WTC11 (cell line): Measurements from ENCODE around the gene ATXN7L3.

Source experiments
- ATF1 ChIP-seq: sonication (generic); formaldehyde crosslinking; IDR thresholded peaks from 2 replicates; pipeline ENCODE4 v1.8.1; 2023; ENCODE audit warnings: mild to moderate bottlenecking, moderate library complexity, missing genetic modification reagents
- CREM ChIP-seq: sonication (generic); formaldehyde crosslinking; IDR thresholded peaks from 2 replicates; pipeline ENCODE4 v1.8.1; 2022; ENCODE audit warnings: mild to moderate bottlenecking, missing genetic modification reagents, moderate library complexity
- ETV6 ChIP-seq: sonication (generic); formaldehyde crosslinking; IDR thresholded peaks from 2 replicates; pipeline ENCODE4 v1.8.1; 2022; ENCODE audit warnings: mild to moderate bottlenecking, missing genetic modification reagents
- FOXJ3 ChIP-seq: sonication (generic); formaldehyde crosslinking; IDR thresholded peaks from 2 replicates; pipeline ENCODE4 v1.9.0; 2021; ENCODE audit warnings: missing genetic modification reagents, mild to moderate bottlenecking, borderline replicate concordance
- FOXP1 ChIP-seq: sonication (generic); formaldehyde crosslinking; IDR thresholded peaks from 2 replicates; pipeline ENCODE4 v1.8.0; 2022; ENCODE audit warnings: missing genetic modification reagents, mild to moderate bottlenecking, moderate library complexity, borderline replicate concordance
- ZNF671 ChIP-seq: fragments of 250-450 bp; sonication (Bioruptor Pico); IDR thresholded peaks from 2 replicates; pipeline ENCODE4 v1.8.0; 2021; ENCODE audit warnings: mild to moderate bottlenecking
- TF ChIP-seq, protein P1 (sequence below): fragments of 200-600 bp; IDR thresholded peaks from 2 replicates; pipeline ENCODE4 v1.8.0; 2022; ENCODE audit warnings: antibody characterized with exemption
- TF ChIP-seq, protein P2 (sequence below): sonication (generic); formaldehyde crosslinking; IDR thresholded peaks from 2 replicates; pipeline ENCODE4 v1.8.1; 2023; ENCODE audit warnings: mild to moderate bottlenecking, missing genetic modification reagents, moderate library complexity
- TF ChIP-seq, protein P3 (sequence below): sonication (generic); formaldehyde crosslinking; IDR thresholded peaks from 2 replicates; pipeline ENCODE4 v1.8.0; 2023; ENCODE audit warnings: missing genetic modification reagents
- TF ChIP-seq, protein P4 (sequence below): fragments of 250-450 bp; sonication (Bioruptor Pico); conservative IDR thresholded peaks from 2 replicates; pipeline ENCODE4 v1.9.0; 2021; ENCODE audit warnings: mild to moderate bottlenecking
- TF ChIP-seq, protein P5 (sequence below): sonication (generic); formaldehyde crosslinking; IDR thresholded peaks from 2 replicates; pipeline ENCODE4 v1.8.0; 2022; ENCODE audit warnings: missing genetic modification reagents
- TF ChIP-seq, protein P6 (sequence below): sonication (generic); formaldehyde crosslinking; IDR thresholded peaks from 2 replicates; pipeline ENCODE4 v1.8.1; 2023; ENCODE audit warnings: mild to moderate bottlenecking, missing genetic modification reagents
- TF ChIP-seq, protein P7 (sequence below): fragments of 250-450 bp; sonication (Bioruptor Pico); IDR thresholded peaks from 2 replicates; pipeline ENCODE4 v1.9.0; 2021; ENCODE audit warnings: mild to moderate bottlenecking
- TF ChIP-seq, protein P8 (sequence below): sonication (generic); formaldehyde crosslinking; IDR thresholded peaks from 2 replicates; pipeline ENCODE4 v1.8.1; 2023; ENCODE audit warnings: mild to moderate bottlenecking, missing genetic modification reagents, moderate library complexity

DNA sequence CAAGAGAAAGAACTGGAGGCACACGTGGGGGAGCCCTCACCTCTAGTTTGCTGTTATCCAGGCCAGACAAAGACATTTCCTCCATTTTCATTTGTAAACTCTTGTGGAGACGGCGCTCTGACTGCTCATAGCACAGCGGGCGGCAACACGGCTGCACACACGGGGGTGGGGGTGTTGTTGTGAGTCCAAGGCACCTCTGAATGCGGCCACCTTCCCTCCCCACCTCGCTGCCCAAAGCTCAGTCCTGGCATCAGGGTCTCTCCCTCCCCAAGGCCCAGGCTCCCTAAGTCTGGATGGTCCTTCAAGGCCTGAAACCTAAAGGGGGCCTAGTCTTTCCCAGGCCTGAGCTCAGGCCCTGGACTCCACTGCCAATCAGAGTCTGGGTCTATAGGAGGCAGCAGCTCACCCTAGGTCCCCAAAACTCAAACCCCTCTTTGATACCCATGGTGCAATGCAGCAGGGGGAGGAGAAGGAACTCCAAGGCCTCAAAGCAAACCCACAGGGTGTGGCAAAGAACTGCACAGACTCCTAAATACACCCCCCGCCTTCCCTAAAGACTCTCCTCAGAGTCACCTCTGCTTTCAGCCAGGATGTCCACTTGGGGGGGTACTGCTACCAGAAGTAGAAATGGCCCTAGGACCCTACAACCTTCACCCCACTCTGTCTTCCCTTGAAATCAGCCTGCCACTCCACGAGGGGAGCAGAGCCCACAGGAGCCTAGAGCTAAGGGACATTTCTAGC lies 1.5 kb downstream of the ATXN7L3 start:
- TF ChIP-seq, protein P1, sequence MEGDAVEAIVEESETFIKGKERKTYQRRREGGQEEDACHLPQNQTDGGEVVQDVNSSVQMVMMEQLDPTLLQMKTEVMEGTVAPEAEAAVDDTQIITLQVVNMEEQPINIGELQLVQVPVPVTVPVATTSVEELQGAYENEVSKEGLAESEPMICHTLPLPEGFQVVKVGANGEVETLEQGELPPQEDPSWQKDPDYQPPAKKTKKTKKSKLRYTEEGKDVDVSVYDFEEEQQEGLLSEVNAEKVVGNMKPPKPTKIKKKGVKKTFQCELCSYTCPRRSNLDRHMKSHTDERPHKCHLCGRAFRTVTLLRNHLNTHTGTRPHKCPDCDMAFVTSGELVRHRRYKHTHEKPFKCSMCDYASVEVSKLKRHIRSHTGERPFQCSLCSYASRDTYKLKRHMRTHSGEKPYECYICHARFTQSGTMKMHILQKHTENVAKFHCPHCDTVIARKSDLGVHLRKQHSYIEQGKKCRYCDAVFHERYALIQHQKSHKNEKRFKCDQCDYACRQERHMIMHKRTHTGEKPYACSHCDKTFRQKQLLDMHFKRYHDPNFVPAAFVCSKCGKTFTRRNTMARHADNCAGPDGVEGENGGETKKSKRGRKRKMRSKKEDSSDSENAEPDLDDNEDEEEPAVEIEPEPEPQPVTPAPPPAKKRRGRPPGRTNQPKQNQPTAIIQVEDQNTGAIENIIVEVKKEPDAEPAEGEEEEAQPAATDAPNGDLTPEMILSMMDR = no peak
- TF ChIP-seq FOXJ3 (CRISPR knock-in tag) (no peak), ATF1 (no peak), ETV6 (CRISPR knock-in tag) (no peak), FOXP1 (CRISPR knock-in tag) (no peak), ZNF671 (CRISPR knock-in tag) (no peak), CREM (CRISPR knock-in tag) (no peak)
- TF ChIP-seq, protein P2, sequence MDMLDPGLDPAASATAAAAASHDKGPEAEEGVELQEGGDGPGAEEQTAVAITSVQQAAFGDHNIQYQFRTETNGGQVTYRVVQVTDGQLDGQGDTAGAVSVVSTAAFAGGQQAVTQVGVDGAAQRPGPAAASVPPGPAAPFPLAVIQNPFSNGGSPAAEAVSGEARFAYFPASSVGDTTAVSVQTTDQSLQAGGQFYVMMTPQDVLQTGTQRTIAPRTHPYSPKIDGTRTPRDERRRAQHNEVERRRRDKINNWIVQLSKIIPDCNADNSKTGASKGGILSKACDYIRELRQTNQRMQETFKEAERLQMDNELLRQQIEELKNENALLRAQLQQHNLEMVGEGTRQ = no peak
- TF ChIP-seq, protein P3, sequence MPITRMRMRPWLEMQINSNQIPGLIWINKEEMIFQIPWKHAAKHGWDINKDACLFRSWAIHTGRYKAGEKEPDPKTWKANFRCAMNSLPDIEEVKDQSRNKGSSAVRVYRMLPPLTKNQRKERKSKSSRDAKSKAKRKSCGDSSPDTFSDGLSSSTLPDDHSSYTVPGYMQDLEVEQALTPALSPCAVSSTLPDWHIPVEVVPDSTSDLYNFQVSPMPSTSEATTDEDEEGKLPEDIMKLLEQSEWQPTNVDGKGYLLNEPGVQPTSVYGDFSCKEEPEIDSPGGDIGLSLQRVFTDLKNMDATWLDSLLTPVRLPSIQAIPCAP (CRISPR knock-in tag) = no peak
- TF ChIP-seq, protein P4, sequence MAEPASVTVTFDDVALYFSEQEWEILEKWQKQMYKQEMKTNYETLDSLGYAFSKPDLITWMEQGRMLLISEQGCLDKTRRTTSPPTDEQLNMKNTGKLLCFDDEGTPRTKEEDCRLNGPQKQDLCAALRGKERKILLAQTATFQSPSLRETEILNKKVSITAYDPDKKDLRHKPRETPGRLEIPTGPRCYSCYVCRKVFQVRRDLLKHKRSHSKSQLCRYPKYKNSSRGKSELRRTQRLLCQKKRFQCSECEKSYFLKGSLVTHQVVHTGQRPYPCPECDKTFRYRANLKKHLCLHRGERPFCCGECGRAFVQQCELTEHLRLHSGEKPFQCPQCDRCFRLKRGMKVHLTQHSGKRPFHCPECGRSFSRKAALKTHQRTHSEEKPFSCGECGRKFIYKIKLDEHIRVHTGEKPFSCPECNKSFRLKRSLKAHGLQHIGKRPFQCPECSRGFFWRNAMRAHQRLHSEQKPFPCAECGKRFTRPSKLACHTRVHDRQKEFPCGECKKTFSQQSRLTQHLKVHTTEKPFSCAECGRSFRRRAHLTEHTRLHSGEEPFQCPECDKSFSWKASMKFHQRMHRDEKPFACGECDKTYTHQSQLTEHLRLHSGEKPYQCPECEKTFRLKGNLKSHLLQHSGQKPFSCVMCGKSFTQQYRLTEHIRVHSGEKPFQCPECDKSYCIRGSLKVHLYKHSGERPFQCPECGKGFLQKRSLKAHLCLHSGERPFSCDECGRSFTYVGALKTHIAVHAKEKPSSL (CRISPR knock-in tag) = no peak
- TF ChIP-seq, protein P5, sequence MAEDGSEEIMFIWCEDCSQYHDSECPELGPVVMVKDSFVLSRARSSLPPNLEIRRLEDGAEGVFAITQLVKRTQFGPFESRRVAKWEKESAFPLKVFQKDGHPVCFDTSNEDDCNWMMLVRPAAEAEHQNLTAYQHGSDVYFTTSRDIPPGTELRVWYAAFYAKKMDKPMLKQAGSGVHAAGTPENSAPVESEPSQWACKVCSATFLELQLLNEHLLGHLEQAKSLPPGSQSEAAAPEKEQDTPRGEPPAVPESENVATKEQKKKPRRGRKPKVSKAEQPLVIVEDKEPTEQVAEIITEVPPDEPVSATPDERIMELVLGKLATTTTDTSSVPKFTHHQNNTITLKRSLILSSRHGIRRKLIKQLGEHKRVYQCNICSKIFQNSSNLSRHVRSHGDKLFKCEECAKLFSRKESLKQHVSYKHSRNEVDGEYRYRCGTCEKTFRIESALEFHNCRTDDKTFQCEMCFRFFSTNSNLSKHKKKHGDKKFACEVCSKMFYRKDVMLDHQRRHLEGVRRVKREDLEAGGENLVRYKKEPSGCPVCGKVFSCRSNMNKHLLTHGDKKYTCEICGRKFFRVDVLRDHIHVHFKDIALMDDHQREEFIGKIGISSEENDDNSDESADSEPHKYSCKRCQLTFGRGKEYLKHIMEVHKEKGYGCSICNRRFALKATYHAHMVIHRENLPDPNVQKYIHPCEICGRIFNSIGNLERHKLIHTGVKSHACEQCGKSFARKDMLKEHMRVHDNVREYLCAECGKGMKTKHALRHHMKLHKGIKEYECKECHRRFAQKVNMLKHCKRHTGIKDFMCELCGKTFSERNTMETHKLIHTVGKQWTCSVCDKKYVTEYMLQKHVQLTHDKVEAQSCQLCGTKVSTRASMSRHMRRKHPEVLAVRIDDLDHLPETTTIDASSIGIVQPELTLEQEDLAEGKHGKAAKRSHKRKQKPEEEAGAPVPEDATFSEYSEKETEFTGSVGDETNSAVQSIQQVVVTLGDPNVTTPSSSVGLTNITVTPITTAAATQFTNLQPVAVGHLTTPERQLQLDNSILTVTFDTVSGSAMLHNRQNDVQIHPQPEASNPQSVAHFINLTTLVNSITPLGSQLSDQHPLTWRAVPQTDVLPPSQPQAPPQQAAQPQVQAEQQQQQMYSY (CRISPR knock-in tag) = no peak
- TF ChIP-seq, protein P6, sequence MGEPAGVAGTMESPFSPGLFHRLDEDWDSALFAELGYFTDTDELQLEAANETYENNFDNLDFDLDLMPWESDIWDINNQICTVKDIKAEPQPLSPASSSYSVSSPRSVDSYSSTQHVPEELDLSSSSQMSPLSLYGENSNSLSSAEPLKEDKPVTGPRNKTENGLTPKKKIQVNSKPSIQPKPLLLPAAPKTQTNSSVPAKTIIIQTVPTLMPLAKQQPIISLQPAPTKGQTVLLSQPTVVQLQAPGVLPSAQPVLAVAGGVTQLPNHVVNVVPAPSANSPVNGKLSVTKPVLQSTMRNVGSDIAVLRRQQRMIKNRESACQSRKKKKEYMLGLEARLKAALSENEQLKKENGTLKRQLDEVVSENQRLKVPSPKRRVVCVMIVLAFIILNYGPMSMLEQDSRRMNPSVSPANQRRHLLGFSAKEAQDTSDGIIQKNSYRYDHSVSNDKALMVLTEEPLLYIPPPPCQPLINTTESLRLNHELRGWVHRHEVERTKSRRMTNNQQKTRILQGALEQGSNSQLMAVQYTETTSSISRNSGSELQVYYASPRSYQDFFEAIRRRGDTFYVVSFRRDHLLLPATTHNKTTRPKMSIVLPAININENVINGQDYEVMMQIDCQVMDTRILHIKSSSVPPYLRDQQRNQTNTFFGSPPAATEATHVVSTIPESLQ (CRISPR knock-in tag) = no peak
- TF ChIP-seq, protein P7, sequence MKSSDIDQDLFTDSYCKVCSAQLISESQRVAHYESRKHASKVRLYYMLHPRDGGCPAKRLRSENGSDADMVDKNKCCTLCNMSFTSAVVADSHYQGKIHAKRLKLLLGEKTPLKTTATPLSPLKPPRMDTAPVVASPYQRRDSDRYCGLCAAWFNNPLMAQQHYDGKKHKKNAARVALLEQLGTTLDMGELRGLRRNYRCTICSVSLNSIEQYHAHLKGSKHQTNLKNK (CRISPR knock-in tag) = no peak
- TF ChIP-seq, protein P8, sequence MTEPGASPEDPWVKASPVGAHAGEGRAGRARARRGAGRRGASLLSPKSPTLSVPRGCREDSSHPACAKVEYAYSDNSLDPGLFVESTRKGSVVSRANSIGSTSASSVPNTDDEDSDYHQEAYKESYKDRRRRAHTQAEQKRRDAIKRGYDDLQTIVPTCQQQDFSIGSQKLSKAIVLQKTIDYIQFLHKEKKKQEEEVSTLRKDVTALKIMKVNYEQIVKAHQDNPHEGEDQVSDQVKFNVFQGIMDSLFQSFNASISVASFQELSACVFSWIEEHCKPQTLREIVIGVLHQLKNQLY = no peak
